Measurements from ENCODE around the gene SORD. TPM values are rescaled to one million over a fixed set of nuclear protein-coding genes. Genes with fewer than 3 reads are reported as not detected.

The SORD gene
- total RNA-seq, 1 experiment from 2014 or later: 116 TPM

- TF ChIP-seq ZBTB33 (IDR thresholded peaks at IDR 0.05; ENCODE audit: extremely low read depth, insufficient replicate concordance, low read length): no peak
- no peak for TF ChIP-seq EGR1 (IDR thresholded peaks at IDR 0.05; ENCODE audit: low read depth)
- TF ChIP-seq ATF3 (IDR thresholded peaks at IDR 0.05): no peak
- no peak for TF ChIP-seq POLR2A (IDR thresholded peaks at IDR 0.05; ENCODE audit: borderline replicate concordance, extremely low read depth, insufficient read depth, insufficient read length)
Observed at GRCh38 chr15:45118996-45119395, 96.0 kb downstream of the SORD start (continued).

- Histone ChIP-seq H3K9me2 (ENCODE audit: insufficient read depth) (no peaks in the 10 kb centered on the region), H3K27me3 (ENCODE audit: insufficient read depth, low read length) (no peaks in the 10 kb centered on the region), H3K36me3 (ENCODE audit: control insufficient read depth in 1 of 2, insufficient read depth in 2 of 2, low read length in 2 of 2) (no peaks in the 10 kb centered on the region), H3K4me1 (ENCODE audit: control insufficient read depth in 1 of 2, insufficient read depth in 2 of 2, low read length in 2 of 2) (peaks cover 2 to 16% of the 10 kb centered on the region in 2 experiments; a peak in 3 of 4 replicates), H3K79me2 (ENCODE audit: insufficient read depth, low read length) (no peaks in the 10 kb centered on the region), H4K20me1 (ENCODE audit: insufficient read depth) (no peaks in the 10 kb centered on the region), H3K4me2 (ENCODE audit: low read length) (no peak overlapping the region), H3K4me3 (replicated peaks in 1 of 2; ENCODE audit: low read depth in 1 of 2, low read length in 2 of 2) (no peak overlapping the region), H3K9me3 (ENCODE audit: control insufficient read depth in 1 of 2, insufficient read depth in 1 of 2, low read depth in 1 of 2, low read length in 2 of 2) (no peaks in the 10 kb centered on the region), H2AFZ (ENCODE audit: low read depth, low read length, poor library complexity, severe bottlenecking) (no peak overlapping the region), H3K9ac (ENCODE audit: low read length) (no peak overlapping the region), H3K27ac (ENCODE audit: low read depth, low read length) (no peak overlapping the region)
- ChIA-PET POLR2A (no interaction called here), CTCF (interaction anchor here (0.9 to 1.3 kb wide), 2 partner anchors 10 to 43 kb away, joined by 3 to 4 read pairs; partner anchors contain the start of genes DUOX1 and DUOXA1), RAD21 (ENCODE audit: low non-redundant PET in 1 of 2, low total read pairs in 2 of 2, uncharacterized antibody in 2 of 2, unreplicated experiment in 2 of 2) (no interaction called here)
- DNase-seq (ENCODE audit: low read depth, low spot score): no peak
- no peak for ATAC-seq
- no TSS peak for BruUV-seq (replicated peaks)
- TF ChIP-seq ZNF274 (IDR thresholded peaks at IDR 0.05; ENCODE audit: low read depth, low read length) (no peak), POLR2A (IDR thresholded peaks at IDR 0.05; ENCODE audit: borderline replicate concordance, extremely low read depth, insufficient read depth, insufficient read length) (no peak), POLR2AphosphoS5 (IDR thresholded peaks at IDR 0.05; ENCODE audit: low read depth, low read length) (no peak), EZH2 (IDR thresholded peaks at IDR 0.05) (no peak)
- intact Hi-C loops (cut with micrococcal nuclease): loop anchor here (10.0 kb wide), 1 partner anchor 156 kb away; no protein-coding TSS in a partner anchor
Observed at GRCh38 chr15:45120081-45120972, 97.3 kb downstream of the SORD start.

Data from HCT116 (cell line).